ENCODE data around the gene ITIH4. TPM values are rescaled to one million over a fixed set of nuclear protein-coding genes. Genes with fewer than 3 reads are reported as not detected.
A peak's percentile ranks its signal among the peaks of the same experiment; 100 is the strongest.

ITIH4 gene
- total and polyA plus RNA-seq, 2 of the 13 experiments (the other 11 are each of a cell fraction or from before 2014, with no cell fraction given) = 2.7 to 5.3 TPM

DNA sequence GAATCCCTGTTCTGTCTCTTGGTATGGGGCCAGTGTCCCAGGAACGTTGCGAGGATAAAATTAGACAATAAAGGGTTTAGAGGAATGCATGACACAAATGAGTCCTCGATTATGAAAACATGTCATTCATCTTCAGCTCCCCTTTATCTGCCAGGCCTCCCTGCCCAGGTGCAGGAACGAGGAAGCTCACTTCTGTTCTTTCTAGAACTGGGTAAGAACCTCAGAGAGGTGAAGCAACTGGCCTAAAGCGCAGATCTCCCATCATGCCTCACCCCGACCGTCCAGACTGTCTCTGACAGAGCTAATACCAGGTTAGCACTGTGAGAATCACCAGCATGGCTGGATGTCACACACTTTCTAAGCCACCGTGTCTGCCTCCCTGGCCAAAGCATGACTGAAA lies 54.6 kb downstream of the ITIH4 start (continued):
- TF ChIP-seq ZNF709 (CRISPR knock-in tag; IDR thresholded peaks at IDR 0.05) (0 out of 2 replicates have a peak, but pooled peaks have one; percentile 42), ZNF121 (CRISPR knock-in tag; IDR thresholded peaks at IDR 0.05) (0 out of 2 replicates have a peak, but pooled peaks have one; percentile 7), CEBPB (IDR thresholded peaks at IDR 0.05; ENCODE audit: borderline replicate concordance, low read depth, low read length) (peak; percentile 22; the same call in 1 of the 2 replicates), BRCA1 (CRISPR knock-in tag; IDR thresholded peaks at IDR 0.05) (no peak), ZNF34 (CRISPR knock-in tag; IDR thresholded peaks at IDR 0.05; ENCODE audit: borderline replicate concordance) (0 out of 2 replicates have a peak, but pooled peaks have one; percentile 1), ZNF720 (CRISPR knock-in tag; IDR thresholded peaks at IDR 0.05) (no peak), ZC3H4 (CRISPR knock-in tag; IDR thresholded peaks at IDR 0.05; ENCODE audit: borderline replicate concordance) (peak; percentile 32; the same call in 1 of the 2 replicates), NFKBIZ (CRISPR knock-in tag; IDR thresholded peaks at IDR 0.05) (no peak; the same call in 1 of the 2 replicates), PHF21A (CRISPR knock-in tag; IDR thresholded peaks at IDR 0.05) (no peak), ZNF430 (CRISPR knock-in tag; IDR thresholded peaks at IDR 0.05) (0 out of 2 replicates have a peak, but pooled peaks have one; percentile 13), ZNF17 (CRISPR knock-in tag; IDR thresholded peaks at IDR 0.05) (0 out of 2 replicates have a peak, but pooled peaks have one; percentile 58), ZNF501 (CRISPR knock-in tag; IDR thresholded peaks at IDR 0.05) (0 out of 2 replicates have a peak, but pooled peaks have one; percentile 12), POLR2A (IDR thresholded peaks at IDR 0.05; ENCODE audit: insufficient read depth in 1 of 2, low read depth in 2 of 2, low read length in 2 of 2) (peak in 1 of 2 experiments; percentile 49; a peak in 1 of 4 replicates), ZBTB3 (CRISPR knock-in tag; IDR thresholded peaks at IDR 0.05; ENCODE audit: borderline replicate concordance, low read depth) (peak; percentile 10; the same call in 1 of the 2 replicates), RBFOX2 (IDR thresholded peaks at IDR 0.05; ENCODE audit: low read depth, low read length) (0 out of 2 replicates have a peak, but pooled peaks have one; percentile 3), ZNF143 (CRISPR knock-in tag; IDR thresholded peaks at IDR 0.05) (peak; percentile 79), ZNF562 (CRISPR knock-in tag; IDR thresholded peaks at IDR 0.05; ENCODE audit: borderline replicate concordance) (no peak), NR2C2 (CRISPR knock-in tag; IDR thresholded peaks at IDR 0.05; ENCODE audit: borderline replicate concordance) (0 out of 2 replicates have a peak, but pooled peaks have one; percentile 16)
- TF ChIP-seq, protein P1, sequence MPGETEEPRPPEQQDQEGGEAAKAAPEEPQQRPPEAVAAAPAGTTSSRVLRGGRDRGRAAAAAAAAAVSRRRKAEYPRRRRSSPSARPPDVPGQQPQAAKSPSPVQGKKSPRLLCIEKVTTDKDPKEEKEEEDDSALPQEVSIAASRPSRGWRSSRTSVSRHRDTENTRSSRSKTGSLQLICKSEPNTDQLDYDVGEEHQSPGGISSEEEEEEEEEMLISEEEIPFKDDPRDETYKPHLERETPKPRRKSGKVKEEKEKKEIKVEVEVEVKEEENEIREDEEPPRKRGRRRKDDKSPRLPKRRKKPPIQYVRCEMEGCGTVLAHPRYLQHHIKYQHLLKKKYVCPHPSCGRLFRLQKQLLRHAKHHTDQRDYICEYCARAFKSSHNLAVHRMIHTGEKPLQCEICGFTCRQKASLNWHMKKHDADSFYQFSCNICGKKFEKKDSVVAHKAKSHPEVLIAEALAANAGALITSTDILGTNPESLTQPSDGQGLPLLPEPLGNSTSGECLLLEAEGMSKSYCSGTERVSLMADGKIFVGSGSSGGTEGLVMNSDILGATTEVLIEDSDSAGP (CRISPR knock-in tag; IDR thresholded peaks at IDR 0.05; ENCODE audit: borderline replicate concordance) = 0 out of 2 replicates have a peak, but pooled peaks have one; percentile 20
- TF ChIP-seq, protein P2, sequence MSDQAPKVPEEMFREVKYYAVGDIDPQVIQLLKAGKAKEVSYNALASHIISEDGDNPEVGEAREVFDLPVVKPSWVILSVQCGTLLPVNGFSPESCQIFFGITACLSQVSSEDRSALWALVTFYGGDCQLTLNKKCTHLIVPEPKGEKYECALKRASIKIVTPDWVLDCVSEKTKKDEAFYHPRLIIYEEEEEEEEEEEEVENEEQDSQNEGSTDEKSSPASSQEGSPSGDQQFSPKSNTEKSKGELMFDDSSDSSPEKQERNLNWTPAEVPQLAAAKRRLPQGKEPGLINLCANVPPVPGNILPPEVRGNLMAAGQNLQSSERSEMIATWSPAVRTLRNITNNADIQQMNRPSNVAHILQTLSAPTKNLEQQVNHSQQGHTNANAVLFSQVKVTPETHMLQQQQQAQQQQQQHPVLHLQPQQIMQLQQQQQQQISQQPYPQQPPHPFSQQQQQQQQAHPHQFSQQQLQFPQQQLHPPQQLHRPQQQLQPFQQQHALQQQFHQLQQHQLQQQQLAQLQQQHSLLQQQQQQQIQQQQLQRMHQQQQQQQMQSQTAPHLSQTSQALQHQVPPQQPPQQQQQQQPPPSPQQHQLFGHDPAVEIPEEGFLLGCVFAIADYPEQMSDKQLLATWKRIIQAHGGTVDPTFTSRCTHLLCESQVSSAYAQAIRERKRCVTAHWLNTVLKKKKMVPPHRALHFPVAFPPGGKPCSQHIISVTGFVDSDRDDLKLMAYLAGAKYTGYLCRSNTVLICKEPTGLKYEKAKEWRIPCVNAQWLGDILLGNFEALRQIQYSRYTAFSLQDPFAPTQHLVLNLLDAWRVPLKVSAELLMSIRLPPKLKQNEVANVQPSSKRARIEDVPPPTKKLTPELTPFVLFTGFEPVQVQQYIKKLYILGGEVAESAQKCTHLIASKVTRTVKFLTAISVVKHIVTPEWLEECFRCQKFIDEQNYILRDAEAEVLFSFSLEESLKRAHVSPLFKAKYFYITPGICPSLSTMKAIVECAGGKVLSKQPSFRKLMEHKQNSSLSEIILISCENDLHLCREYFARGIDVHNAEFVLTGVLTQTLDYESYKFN (CRISPR knock-in tag; conservative IDR thresholded peaks at IDR 0.05) = no peak
- TF ChIP-seq, protein P3, sequence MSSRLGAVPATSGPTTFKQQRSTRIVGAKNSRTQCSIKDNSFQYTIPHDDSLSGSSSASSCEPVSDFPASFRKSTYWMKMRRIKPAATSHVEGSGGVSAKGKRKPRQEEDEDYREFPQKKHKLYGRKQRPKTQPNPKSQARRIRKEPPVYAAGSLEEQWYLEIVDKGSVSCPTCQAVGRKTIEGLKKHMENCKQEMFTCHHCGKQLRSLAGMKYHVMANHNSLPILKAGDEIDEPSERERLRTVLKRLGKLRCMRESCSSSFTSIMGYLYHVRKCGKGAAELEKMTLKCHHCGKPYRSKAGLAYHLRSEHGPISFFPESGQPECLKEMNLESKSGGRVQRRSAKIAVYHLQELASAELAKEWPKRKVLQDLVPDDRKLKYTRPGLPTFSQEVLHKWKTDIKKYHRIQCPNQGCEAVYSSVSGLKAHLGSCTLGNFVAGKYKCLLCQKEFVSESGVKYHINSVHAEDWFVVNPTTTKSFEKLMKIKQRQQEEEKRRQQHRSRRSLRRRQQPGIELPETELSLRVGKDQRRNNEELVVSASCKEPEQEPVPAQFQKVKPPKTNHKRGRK (CRISPR knock-in tag; IDR thresholded peaks at IDR 0.05) = 0 out of 2 replicates have a peak, but pooled peaks have one; percentile 34

Data from HepG2 (cell line).